Fibroblast of villous mesenchyme (primary cell): ENCODE measurements around the gene GJC2. TPM values are rescaled to one million over a fixed set of nuclear protein-coding genes. Genes with fewer than 3 reads are reported as not detected.

ENCODE experiments used
- DNase-seq: peaks from one replicate; pipeline ENCODE4 v3.0.0-alpha.2; 2010; ENCODE audit warnings: low read depth
- H3K4me3 ChIP-seq: 2 replicates; pipeline ENCODE4 v1.5.1; 2011; ENCODE audit warnings: low read depth, mild to moderate bottlenecking, low read length
- CTCF ChIP-seq: IDR thresholded peaks from 2 replicates; pipeline ENCODE4 v1.5.1; 2012; ENCODE audit warnings: low read depth, mild to moderate bottlenecking, low read length; ENCODE audit not compliant: insufficient read depth
- total RNA-seq: library from RNA; depleted of rRNA; stranded (reverse); fragments of >200 nt; gene quantifications from 2 replicates; pipeline ENCODE4 v1.2.3, GENCODE V29; 2012

The GJC2 gene
- total RNA-seq, 1 donor, result 3.9 TPM

- H3K4me3 ChIP-seq, result peak overlapping the region; percentile 94
- DNase-seq, result peak; percentile 21
- TF ChIP-seq CTCF, result no peak
Observed at GRCh38 chr1:228140724-228141225, 9.0 kb upstream of the GJC2 start.

GRCh38 chr1:228141226-228142044 lies 8.3 kb upstream of the GJC2 start:
- no peak for TF ChIP-seq CTCF
- H3K4me3 ChIP-seq, result peak overlapping the region; percentile 94
- DNase-seq, result peak; percentile 81

- TF ChIP-seq CTCF, result no peak
- no peak for DNase-seq
- peak overlapping the region; percentile 94 for H3K4me3 ChIP-seq
Observed at GRCh38 chr1:228142155-228142691, 7.5 kb upstream of the GJC2 start.

- no peak for TF ChIP-seq CTCF
- no peak overlapping the region for H3K4me3 ChIP-seq
- no peak for DNase-seq
Observed at GRCh38 chr1:228142701-228143136, 7.0 kb upstream of the GJC2 start.

GRCh38 chr1:228143480-228144192 lies 6.1 kb upstream of the GJC2 start:
- TF ChIP-seq CTCF, result no peak
- no peak overlapping the region for H3K4me3 ChIP-seq
- DNase-seq, result no peak

GRCh38 chr1:228144193-228144992 lies 5.3 kb upstream of the GJC2 start:
- no peak for DNase-seq
- H3K4me3 ChIP-seq, result no peak overlapping the region
- no peak for TF ChIP-seq CTCF
